Measurements from ENCODE around the gene MARCHF11.

MARCHF11 gene

DNA sequence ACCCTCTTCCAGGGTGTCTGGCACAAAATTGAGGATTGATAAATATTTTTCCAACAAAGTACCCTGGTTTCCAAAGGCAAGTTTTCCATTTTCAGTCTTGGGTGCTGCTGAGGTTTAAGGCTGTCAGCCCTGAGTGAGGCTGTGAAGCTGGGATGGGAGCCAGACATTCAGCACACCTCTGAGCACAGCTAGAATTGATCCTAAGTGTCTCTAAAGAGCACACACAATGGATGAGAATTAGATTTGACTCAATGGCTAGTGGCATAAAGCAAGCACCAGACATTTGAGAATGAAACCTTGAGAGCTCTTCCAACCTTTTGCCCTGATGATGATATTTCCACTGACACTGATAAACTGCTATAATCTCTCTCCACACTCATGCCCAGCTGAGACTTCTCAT, 131.5 kb downstream of the MARCHF11 start:
- Histone ChIP-seq H3K27me3 (ENCODE audit: insufficient read depth, poor library complexity, severe bottlenecking) (no peaks in the 10 kb centered on the region), H3K27ac (ENCODE audit: poor library complexity, severe bottlenecking) (no peak overlapping the region), H3K4me1 (ENCODE audit: insufficient read depth, poor library complexity, severe bottlenecking) (no peaks in the 10 kb centered on the region), H3K36me3 (ENCODE audit: low read depth) (no peaks in the 10 kb centered on the region), H3K4me3 (ENCODE audit: severe bottlenecking) (no peak overlapping the region), H3K9me3 (ENCODE audit: severe bottlenecking) (no peaks in the 10 kb centered on the region)
- DNase-seq (ENCODE audit: low spot score) (no peak), ATAC-seq (ENCODE audit: low read depth) (no peak)
- TF ChIP-seq, protein P1, sequence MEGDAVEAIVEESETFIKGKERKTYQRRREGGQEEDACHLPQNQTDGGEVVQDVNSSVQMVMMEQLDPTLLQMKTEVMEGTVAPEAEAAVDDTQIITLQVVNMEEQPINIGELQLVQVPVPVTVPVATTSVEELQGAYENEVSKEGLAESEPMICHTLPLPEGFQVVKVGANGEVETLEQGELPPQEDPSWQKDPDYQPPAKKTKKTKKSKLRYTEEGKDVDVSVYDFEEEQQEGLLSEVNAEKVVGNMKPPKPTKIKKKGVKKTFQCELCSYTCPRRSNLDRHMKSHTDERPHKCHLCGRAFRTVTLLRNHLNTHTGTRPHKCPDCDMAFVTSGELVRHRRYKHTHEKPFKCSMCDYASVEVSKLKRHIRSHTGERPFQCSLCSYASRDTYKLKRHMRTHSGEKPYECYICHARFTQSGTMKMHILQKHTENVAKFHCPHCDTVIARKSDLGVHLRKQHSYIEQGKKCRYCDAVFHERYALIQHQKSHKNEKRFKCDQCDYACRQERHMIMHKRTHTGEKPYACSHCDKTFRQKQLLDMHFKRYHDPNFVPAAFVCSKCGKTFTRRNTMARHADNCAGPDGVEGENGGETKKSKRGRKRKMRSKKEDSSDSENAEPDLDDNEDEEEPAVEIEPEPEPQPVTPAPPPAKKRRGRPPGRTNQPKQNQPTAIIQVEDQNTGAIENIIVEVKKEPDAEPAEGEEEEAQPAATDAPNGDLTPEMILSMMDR (IDR thresholded peaks at IDR 0.05; ENCODE audit: poor library complexity, severe bottlenecking) = no peak

DNA sequence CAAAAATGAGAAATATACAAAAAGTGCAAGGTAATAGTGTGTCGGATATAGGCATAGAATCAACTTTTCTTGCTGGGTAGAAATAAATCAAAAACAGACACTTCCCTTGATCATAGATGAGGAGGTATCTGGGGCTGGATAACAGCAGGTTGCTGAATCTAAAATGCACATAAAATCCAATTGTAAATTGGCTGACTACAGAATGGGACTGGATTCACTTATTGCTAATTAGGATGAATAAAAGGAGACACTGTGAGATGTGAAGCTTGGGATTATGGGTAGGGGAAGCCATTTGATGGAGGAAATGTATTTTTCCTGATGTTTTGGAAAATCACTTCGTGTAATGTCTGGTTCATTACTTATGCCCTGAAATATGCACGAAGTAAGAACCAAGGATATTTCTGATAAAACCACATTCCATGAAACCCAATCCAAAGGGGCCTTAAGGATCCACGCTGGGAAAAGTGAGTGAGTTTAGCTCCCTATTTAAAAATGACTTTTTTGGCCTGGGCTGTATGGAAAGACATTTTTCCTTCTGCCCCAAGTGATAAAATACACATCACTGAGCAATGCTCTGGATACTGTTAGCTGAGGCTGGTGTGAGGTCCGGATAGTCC, 136.1 kb downstream of the MARCHF11 start:
- Histone ChIP-seq H3K4me3 (ENCODE audit: severe bottlenecking) (no peak overlapping the region), H3K4me1 (ENCODE audit: insufficient read depth, poor library complexity, severe bottlenecking) (no peaks in the 10 kb centered on the region), H3K9me3 (ENCODE audit: severe bottlenecking) (no peaks in the 10 kb centered on the region), H3K27ac (ENCODE audit: poor library complexity, severe bottlenecking) (no peak overlapping the region), H3K36me3 (ENCODE audit: low read depth) (no peaks in the 10 kb centered on the region), H3K27me3 (ENCODE audit: insufficient read depth, poor library complexity, severe bottlenecking) (no peaks in the 10 kb centered on the region)
- ATAC-seq (ENCODE audit: low read depth) (no peak), DNase-seq (ENCODE audit: low spot score) (no peak)
- TF ChIP-seq, protein P1 (IDR thresholded peaks at IDR 0.05; ENCODE audit: poor library complexity, severe bottlenecking) = no peak

DNA sequence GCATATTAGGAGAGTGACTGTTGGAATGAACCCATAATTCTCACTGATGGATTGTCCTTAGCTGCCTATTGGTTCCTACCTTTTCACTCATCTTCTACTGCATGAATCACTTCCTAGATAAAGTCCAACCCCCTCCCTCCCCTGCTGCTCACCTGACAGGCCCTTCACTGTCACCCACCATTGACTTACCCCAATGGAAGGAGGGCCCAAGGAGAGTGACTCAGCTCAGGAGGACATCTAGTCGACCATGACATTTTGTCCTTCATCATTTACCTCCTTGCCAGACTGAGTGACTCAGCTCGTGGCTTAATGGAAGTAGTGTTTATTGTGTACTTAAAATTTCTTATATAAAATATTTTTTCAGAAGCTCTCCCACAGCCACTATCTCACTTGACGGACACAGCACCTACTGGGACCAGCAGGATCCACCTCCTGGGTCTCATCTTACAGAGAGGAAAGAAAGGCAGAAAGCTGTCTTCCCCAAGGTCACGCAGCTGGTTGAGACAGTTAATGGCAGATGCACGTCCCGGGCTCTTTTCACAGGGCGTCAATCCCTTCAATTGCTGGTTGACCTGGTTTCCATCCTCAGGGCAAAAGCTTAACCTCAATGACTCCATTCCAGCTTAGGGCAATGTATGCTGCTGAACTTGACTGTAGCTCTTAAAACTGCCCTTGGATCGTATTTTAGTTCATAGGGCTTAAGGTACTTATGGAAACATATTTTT, 142.3 kb downstream of the MARCHF11 start:
- TF ChIP-seq, protein P1 (IDR thresholded peaks at IDR 0.05; ENCODE audit: poor library complexity, severe bottlenecking) = no peak
- Histone ChIP-seq H3K36me3 (ENCODE audit: low read depth) (no peaks in the 10 kb centered on the region), H3K4me1 (ENCODE audit: insufficient read depth, poor library complexity, severe bottlenecking) (no peaks in the 10 kb centered on the region), H3K9me3 (ENCODE audit: severe bottlenecking) (no peaks in the 10 kb centered on the region), H3K27me3 (ENCODE audit: insufficient read depth, poor library complexity, severe bottlenecking) (peaks cover 9% of the 10 kb centered on the region), H3K4me3 (ENCODE audit: severe bottlenecking) (no peak overlapping the region), H3K27ac (ENCODE audit: poor library complexity, severe bottlenecking) (no peak overlapping the region)
- DNase-seq (ENCODE audit: low spot score) = no peak
- ATAC-seq (ENCODE audit: low read depth) = no peak

DNA sequence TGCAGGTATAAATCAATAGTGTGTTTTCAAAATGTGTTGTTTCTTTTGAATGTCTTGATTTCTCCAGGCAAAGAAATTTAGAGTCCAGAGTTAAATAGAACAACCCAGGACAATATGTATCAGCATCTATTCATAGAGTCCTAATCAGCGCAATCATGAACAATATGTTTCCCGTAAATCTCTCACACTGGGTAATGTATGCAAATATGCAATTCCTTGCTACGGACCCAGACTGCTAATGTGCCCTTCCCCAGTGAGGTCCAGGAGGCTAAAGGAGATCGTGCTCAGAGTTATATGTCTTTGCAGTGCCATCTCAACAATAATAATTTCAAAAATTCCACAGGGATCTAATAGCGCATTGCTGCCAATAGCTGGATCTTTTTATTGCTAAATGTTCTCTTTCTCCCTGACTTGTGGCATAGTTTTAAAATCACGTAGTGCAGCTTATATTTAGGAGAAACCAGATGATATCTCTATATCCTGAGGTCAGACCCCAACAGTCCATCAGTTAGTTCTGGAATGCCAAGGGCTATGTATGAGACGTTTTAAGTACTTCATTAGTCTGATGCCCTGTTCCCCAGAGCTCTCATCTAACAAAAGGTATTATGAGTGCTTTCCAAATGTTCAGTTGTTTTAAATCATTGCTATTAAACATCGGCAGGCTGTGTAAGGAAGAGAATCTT, 145.1 kb downstream of the MARCHF11 start:
- no peak for DNase-seq (ENCODE audit: low spot score)
- H3K27ac ChIP-seq (ENCODE audit: poor library complexity, severe bottlenecking) = no peak overlapping the region
- TF ChIP-seq, protein P1 (IDR thresholded peaks at IDR 0.05; ENCODE audit: poor library complexity, severe bottlenecking) = no peak
- H3K36me3 ChIP-seq (ENCODE audit: low read depth) = no peaks in the 10 kb centered on the region
- no peak for ATAC-seq (ENCODE audit: low read depth)
- H3K9me3 ChIP-seq (ENCODE audit: severe bottlenecking) = no peaks in the 10 kb centered on the region
- H3K4me3 ChIP-seq (ENCODE audit: severe bottlenecking) = no peak overlapping the region
- no peaks in the 10 kb centered on the region for H3K4me1 ChIP-seq (ENCODE audit: insufficient read depth, poor library complexity, severe bottlenecking)
- peaks cover 9% of the 10 kb centered on the region for H3K27me3 ChIP-seq (ENCODE audit: insufficient read depth, poor library complexity, severe bottlenecking)
